ENCODE data around the gene NFAT5.
"Not testable (repeated sequence)": the region's sequence is repeated elsewhere in the genome, so short reads cannot be mapped to it uniquely, and the experiment has no call there.

The NFAT5 gene

GRCh38 chr16:69565671-69566239 lies at the start of gene NFAT5:
NFAT5 (plus strand) TSS chr16:69565966; CDS start chr16:69566302, 336 bp downstream.
- FAIRE-seq: no peak

GRCh38 chr16:69517914-69518313 lies 47.9 kb upstream of the NFAT5 start:
- FAIRE-seq: not testable (repeated sequence)

- no peak for FAIRE-seq
These were observed 45.4 kb upstream of the NFAT5 start for GRCh38 chr16:69520413-69520799.

- no peak for FAIRE-seq
These were observed 44.8 kb upstream of the NFAT5 start for GRCh38 chr16:69520800-69521602.

GRCh38 chr16:69522041-69522578 lies 43.7 kb upstream of the NFAT5 start:
- FAIRE-seq: no peak

GRCh38 chr16:69522732-69523404 lies 42.9 kb upstream of the NFAT5 start:
- FAIRE-seq: peak; percentile 81

GRCh38 chr16:69523566-69524305 lies 42.0 kb upstream of the NFAT5 start:
- no peak for FAIRE-seq

GRCh38 chr16:69526831-69527655 lies 38.7 kb upstream of the NFAT5 start:
- FAIRE-seq: no peak

- FAIRE-seq: no peak
These were observed 33.8 kb upstream of the NFAT5 start for GRCh38 chr16:69531988-69532387.

- no peak for FAIRE-seq
These were observed 32.9 kb upstream of the NFAT5 start for GRCh38 chr16:69532641-69533455.

GRCh38 chr16:69534720-69535119 lies 31.0 kb upstream of the NFAT5 start:
- no peak for FAIRE-seq

- peak; percentile 85 for FAIRE-seq
These were observed 30.4 kb upstream of the NFAT5 start for GRCh38 chr16:69535123-69536050.

GRCh38 chr16:69537706-69538080 lies 28.1 kb upstream of the NFAT5 start:
- FAIRE-seq: no peak

GRCh38 chr16:69538808-69539207 lies 27.0 kb upstream of the NFAT5 start:
- no peak for FAIRE-seq

GRCh38 chr16:69542974-69543373 lies 22.8 kb upstream of the NFAT5 start:
- no peak for FAIRE-seq

GRCh38 chr16:69544088-69544487 lies 21.7 kb upstream of the NFAT5 start:
- peak; percentile 50 for FAIRE-seq

GRCh38 chr16:69546663-69547062 lies 19.1 kb upstream of the NFAT5 start:
- not testable (repeated sequence) for FAIRE-seq

- FAIRE-seq: no peak
These were observed 12.4 kb upstream of the NFAT5 start for GRCh38 chr16:69553332-69553731.

- FAIRE-seq: no peak
These were observed 11.3 kb upstream of the NFAT5 start for GRCh38 chr16:69554495-69554894.

GRCh38 chr16:69555437-69555836 lies 10.3 kb upstream of the NFAT5 start:
- FAIRE-seq: no peak
